ENCODE measurements around the gene KDM4B. TPM values are rescaled to one million over a fixed set of nuclear protein-coding genes. Genes with fewer than 3 reads are reported as not detected.

KDM4B gene
- total RNA-seq, 1 experiment from 2014 or later, result 43.7 TPM

GRCh38 chr19:5109560-5109959 is 140.6 kb downstream of the KDM4B start:
- H3K14ac ChIP-seq (ENCODE audit: insufficient read depth, low read length), result no peak overlapping the region
- no peak overlapping the region for H3T11ph ChIP-seq (ENCODE audit: low read length)
- Mint-ChIP-seq H3K27ac (peak overlapping the region in 2 of 3 experiments; percentile 25 to 70; a peak in 3 of 7 replicates), H3K9me3 (no peaks in the 10 kb centered on the region), H3K4me1 (peaks cover 25 to 45% of the 10 kb centered on the region in 2 experiments), H3K36me3 (ENCODE audit: insufficient read depth in 1 of 3, low read depth in 3 of 3) (peaks cover 6 to 22% (median 16%) of the 10 kb centered on the region in 3 experiments; a peak in 5 of 7 replicates), H3K4me3 (no peak overlapping the region; a peak in 1 of 5 replicates), H3K27me3 (ENCODE audit: low read depth) (no peaks in the 10 kb centered on the region)
- WGBS (ENCODE audit: extremely low coverage, insufficient read length, low lambda C conversion rate), result no CpG with 5 or more reads among the region's 17 CpGs
- no peak overlapping the region for H2BK15ac ChIP-seq (ENCODE audit: low read depth, low read length)
- H3K4me2 ChIP-seq (ENCODE audit: insufficient read depth, insufficient read length, low read length), result no peak overlapping the region
- no peaks in the 10 kb centered on the region for H4K20me1 ChIP-seq (ENCODE audit: control insufficient read depth, insufficient read depth, insufficient read length)
- no peak overlapping the region for H3K9ac ChIP-seq (ENCODE audit: extremely low read depth, insufficient read length, low read length)
- H3K27ac ChIP-seq (ENCODE audit: insufficient read length, low read depth, low read length), result no peak overlapping the region
- no peak overlapping the region for H3K18ac ChIP-seq (ENCODE audit: insufficient read length, low read depth, low read length)
- DNase-seq, result peak; percentile 69
- no peak overlapping the region for H4K8ac ChIP-seq (replicated peaks; ENCODE audit: insufficient read length, low read depth, low read length)
- H2AFZ ChIP-seq (ENCODE audit: low read length), result no peak overlapping the region
- H3K23me2 ChIP-seq (ENCODE audit: insufficient read length, low read depth, low read length, poor library complexity, severe bottlenecking), result no peaks in the 10 kb centered on the region
- no peak overlapping the region for H3K4ac ChIP-seq (ENCODE audit: low read depth, low read length)
- H3K56ac ChIP-seq (ENCODE audit: insufficient read length, low read depth, low read length), result no peak overlapping the region
- H2AK5ac ChIP-seq (ENCODE audit: insufficient read length, low read length), result no peak overlapping the region
- H4K5ac ChIP-seq (ENCODE audit: insufficient read length, low read depth, low read length), result no peak overlapping the region
- peaks cover 2% of the 10 kb centered on the region; the same call in 1 of the 2 replicates for H3K4me1 ChIP-seq (ENCODE audit: insufficient read depth, low read length)
- H4K91ac ChIP-seq (ENCODE audit: insufficient read length, low read depth, low read length), result no peak overlapping the region
- no peak overlapping the region for H3K23ac ChIP-seq (ENCODE audit: insufficient read length, low read depth, low read length)
- H2BK120ac ChIP-seq (ENCODE audit: low read depth, low read length, poor library complexity, severe bottlenecking), result no peak overlapping the region
- TF ChIP-seq, protein P1, sequence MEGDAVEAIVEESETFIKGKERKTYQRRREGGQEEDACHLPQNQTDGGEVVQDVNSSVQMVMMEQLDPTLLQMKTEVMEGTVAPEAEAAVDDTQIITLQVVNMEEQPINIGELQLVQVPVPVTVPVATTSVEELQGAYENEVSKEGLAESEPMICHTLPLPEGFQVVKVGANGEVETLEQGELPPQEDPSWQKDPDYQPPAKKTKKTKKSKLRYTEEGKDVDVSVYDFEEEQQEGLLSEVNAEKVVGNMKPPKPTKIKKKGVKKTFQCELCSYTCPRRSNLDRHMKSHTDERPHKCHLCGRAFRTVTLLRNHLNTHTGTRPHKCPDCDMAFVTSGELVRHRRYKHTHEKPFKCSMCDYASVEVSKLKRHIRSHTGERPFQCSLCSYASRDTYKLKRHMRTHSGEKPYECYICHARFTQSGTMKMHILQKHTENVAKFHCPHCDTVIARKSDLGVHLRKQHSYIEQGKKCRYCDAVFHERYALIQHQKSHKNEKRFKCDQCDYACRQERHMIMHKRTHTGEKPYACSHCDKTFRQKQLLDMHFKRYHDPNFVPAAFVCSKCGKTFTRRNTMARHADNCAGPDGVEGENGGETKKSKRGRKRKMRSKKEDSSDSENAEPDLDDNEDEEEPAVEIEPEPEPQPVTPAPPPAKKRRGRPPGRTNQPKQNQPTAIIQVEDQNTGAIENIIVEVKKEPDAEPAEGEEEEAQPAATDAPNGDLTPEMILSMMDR (conservative IDR thresholded peaks at IDR 0.05), result peak; percentile 54; the same call in 2 of the 3 replicates
- no peaks in the 10 kb centered on the region for H3K79me1 ChIP-seq (ENCODE audit: insufficient read depth, low read depth, low read length, poor library complexity, severe bottlenecking)
- H3K79me2 ChIP-seq (ENCODE audit: insufficient read depth, low read length), result no peaks in the 10 kb centered on the region
- H2BK5ac ChIP-seq (ENCODE audit: insufficient read length, low read length), result no peak overlapping the region
- no peaks in the 10 kb centered on the region for H3K27me3 ChIP-seq (ENCODE audit: insufficient read depth, low read length)
- H2BK12ac ChIP-seq (ENCODE audit: insufficient read length, low read depth, low read length), result no peak overlapping the region
- H3K9me3 ChIP-seq (ENCODE audit: control insufficient read depth, low read depth, low read length), result no peaks in the 10 kb centered on the region
- no peak overlapping the region for H2BK20ac ChIP-seq (ENCODE audit: low read depth, low read length, poor library complexity, severe bottlenecking)
